H1 (cell line): Measurements from ENCODE around the gene DDX1.

Experiments used
- ASH2L ChIP-seq: fragments of 200-600, 300-600 bp; sonication (generic); IDR thresholded peaks from one replicate; pipeline ENCODE4 v1.7.1; 2017; ENCODE audit warnings: low read length
- BCL11A ChIP-seq, 2 experiments: IDR thresholded peaks; one replicate each; pipeline ENCODE4 v1.6.1; 2011; ENCODE audit warnings: low read depth in 2 of 2, low read length in 2 of 2, mild to moderate bottlenecking in 2 of 2
- BRCA1 ChIP-seq: IDR thresholded peaks from 2 replicates; pipeline ENCODE4 v1.6.1; 2012; ENCODE audit warnings: low read depth, low read length, improper control_type of control experiment
- CHD1 ChIP-seq: IDR thresholded peaks from 2 replicates; pipeline ENCODE4 v1.6.1; 2012; ENCODE audit warnings: low read depth, low read length, improper control_type of control experiment
- CREB1 ChIP-seq: IDR thresholded peaks from 2 replicates; pipeline ENCODE4 v1.6.1; 2012; ENCODE audit warnings: inconsistent platforms
- CTCF ChIP-seq, 3 experiments: IDR thresholded peaks; 1 replicate in 2 of 3; 2 replicates in 1 of 3; pipeline versions ENCODE4 v1.5.1 to v1.6.1; 2011; ENCODE audit warnings: low read length in 3 of 3, mild to moderate bottlenecking in 3 of 3, inconsistent platforms in 2 of 3, low read depth in 1 of 3, moderate library complexity in 1 of 3; ENCODE audit not compliant: insufficient read depth in 1 of 3; ENCODE audit errors: control extremely low read depth in 1 of 3
- EZH2 ChIP-seq: fragments of 200-600 bp; sonication (generic); IDR thresholded peaks from 2 replicates; pipeline ENCODE4 v1.7.1; 2012; ENCODE audit warnings: low read depth, mild to moderate bottlenecking, moderate library complexity, low read length, inconsistent platforms; ENCODE audit not compliant: severe bottlenecking
- POLR2A ChIP-seq, 2 experiments: IDR thresholded peaks; 1 replicate in 1 of 2; 2 replicates in 1 of 2; pipeline ENCODE4 v1.6.1; 2011; ENCODE audit warnings: low read depth in 2 of 2, low read length in 2 of 2, mild to moderate bottlenecking in 2 of 2; ENCODE audit errors: control extremely low read depth in 1 of 2
- POLR2AphosphoS5 ChIP-seq: IDR thresholded peaks from 2 replicates; pipeline ENCODE4 v1.6.1; 2011; ENCODE audit warnings: low read depth, low read length
- POU5F1 ChIP-seq: IDR thresholded peaks from 2 replicates; pipeline ENCODE4 v1.6.1; 2011; ENCODE audit warnings: low read depth, mild to moderate bottlenecking, low read length, moderate library complexity
- SIN3A ChIP-seq, 2 experiments: IDR thresholded peaks in 1 of 2; conservative IDR thresholded peaks in 1 of 2; 2 replicates each; pipeline ENCODE4 v1.6.1; 2011 to 2012; ENCODE audit warnings: low read length in 2 of 2, improper control_type of control experiment in 1 of 2, low read depth in 1 of 2, mild to moderate bottlenecking in 1 of 2
- SP1 ChIP-seq: IDR thresholded peaks from 2 replicates; pipeline ENCODE4 v1.6.1; 2011; ENCODE audit warnings: low read depth, low read length
- TF ChIP-seq, protein P1 (sequence below): IDR thresholded peaks from 2 replicates; pipeline ENCODE4 v1.6.1; 2012; ENCODE audit warnings: inconsistent platforms

- TF ChIP-seq CTCF (IDR thresholded peaks at IDR 0.05; ENCODE audit: control extremely low read depth in 1 of 3, insufficient read depth in 1 of 3, low read depth in 1 of 3, low read length in 3 of 3) (no peak), CHD1 (no peak), POLR2A (IDR thresholded peaks at IDR 0.05; ENCODE audit: control extremely low read depth in 1 of 2, low read depth in 2 of 2, low read length in 2 of 2) (no peak), POU5F1 (no peak), SP1 (no peak), POLR2AphosphoS5 (no peak), SIN3A (conservative IDR thresholded peaks at IDR 0.05 in 1 of 2, IDR thresholded peaks at IDR 0.05 in 1 of 2; ENCODE audit: low read depth in 1 of 2, low read length in 2 of 2) (no peak), EZH2 (no peak), ASH2L (no peak), CREB1 (no peak), BCL11A (IDR thresholded peaks at IDR 0.05; ENCODE audit: low read depth in 2 of 2, low read length in 2 of 2) (no peak), BRCA1 (no peak)
- TF ChIP-seq, protein P1, sequence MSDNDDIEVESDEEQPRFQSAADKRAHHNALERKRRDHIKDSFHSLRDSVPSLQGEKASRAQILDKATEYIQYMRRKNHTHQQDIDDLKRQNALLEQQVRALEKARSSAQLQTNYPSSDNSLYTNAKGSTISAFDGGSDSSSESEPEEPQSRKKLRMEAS: no peak
Measured at GRCh38 chr2:15665943-15666460, 74.3 kb downstream of the DDX1 start.
